Measurements from ENCODE around the gene ALPL. TPM values are rescaled to one million over a fixed set of nuclear protein-coding genes. Genes with fewer than 3 reads are reported as not detected.

The ALPL gene
- total and polyA plus RNA-seq, 10 donors: 19.5 to 222 (median 58.1) TPM

- Histone ChIP-seq H3K27ac (no peak overlapping the region), H3K4me1 (peaks cover 0 to 13% (median 2%) of the 10 kb centered on the region in 6 donors), H3K36me3 (no peaks in the 10 kb centered on the region), H3K27me3 (replicated peaks in 1 of 7) (peaks cover 0 to 56% (median 0%) of the 10 kb centered on the region in 7 donors), H3K9me3 (no peaks in the 10 kb centered on the region), H3K4me3 (no peak overlapping the region)
- WGBS, 5 donors: 89 to 96% (median 94%) methylated on average over 11 to 15 of the region's 15 CpGs
- no peak for DNase-seq
- no peak for TF ChIP-seq POLR2A (IDR thresholded peaks at IDR 0.05)
- no peak for TF ChIP-seq POLR2AphosphoS5 (IDR thresholded peaks at IDR 0.05)
- no peak for TF ChIP-seq CTCF (IDR thresholded peaks at IDR 0.05 in 8 of 11, conservative IDR thresholded peaks at IDR 0.05 in 3 of 11)
- intact Hi-C loops (cut with DNase I; ENCODE audit: low total_unique reads): no loop called here
These were observed 96.9 kb downstream of the ALPL start for GRCh38 chr1:21605964-21606705.

GRCh38 chr1:21607549-21608529 is 98.6 kb downstream of the ALPL start:
- no peak for TF ChIP-seq CTCF (IDR thresholded peaks at IDR 0.05 in 8 of 11, conservative IDR thresholded peaks at IDR 0.05 in 3 of 11)
- no peak for TF ChIP-seq POLR2AphosphoS5 (IDR thresholded peaks at IDR 0.05)
- TF ChIP-seq POLR2A (IDR thresholded peaks at IDR 0.05): no peak
- WGBS, 5 donors: 23 to 41% (median 40%) methylated on average over 28 to 37 of the region's 37 CpGs

GRCh38 chr1:21608798-21609197 is 99.6 kb downstream of the ALPL start:
- intact Hi-C loops (cut with DNase I; ENCODE audit: low total_unique reads): no loop called here
- H3K9me3 ChIP-seq: no peaks in the 10 kb centered on the region
- H3K36me3 ChIP-seq: no peaks in the 10 kb centered on the region
- TF ChIP-seq POLR2A (IDR thresholded peaks at IDR 0.05) (no peak), CTCF (IDR thresholded peaks at IDR 0.05 in 8 of 11, conservative IDR thresholded peaks at IDR 0.05 in 3 of 11) (no peak), POLR2AphosphoS5 (IDR thresholded peaks at IDR 0.05) (no peak)
- H3K4me3 ChIP-seq: no peak overlapping the region
- H3K4me1 ChIP-seq: peaks cover 0 to 13% (median 2%) of the 10 kb centered on the region in 6 donors
- H3K27ac ChIP-seq: no peak overlapping the region
- 66 to 76% (median 72%) methylated on average over 4 of the region's 4 CpGs for WGBS, 5 donors
- DNase-seq: no peak
- H3K27me3 ChIP-seq (replicated peaks in 1 of 7): peaks cover 0 to 37% (median 0%) of the 10 kb centered on the region in 7 donors

More at GRCh38 chr1:21607549-21608529, 98.6 kb downstream of the ALPL start:
- H3K36me3 ChIP-seq: no peaks in the 10 kb centered on the region
- peaks cover 0 to 44% (median 0%) of the 10 kb centered on the region in 7 donors for H3K27me3 ChIP-seq (replicated peaks in 1 of 7)
- peaks cover 0 to 13% (median 2%) of the 10 kb centered on the region in 6 donors for H3K4me1 ChIP-seq
- DNase-seq: peak; percentile 86
- peak overlapping the region in 1 of 8 donors; percentile 47 for H3K4me3 ChIP-seq
- intact Hi-C loops (cut with DNase I; ENCODE audit: low total_unique reads): no loop called here
- no peak overlapping the region for H3K27ac ChIP-seq
- no peaks in the 10 kb centered on the region for H3K9me3 ChIP-seq
